ENCODE results near the gene PARP12. TPM values are rescaled to one million over a fixed set of nuclear protein-coding genes. Genes with fewer than 3 reads are reported as not detected.

Gene PARP12
- total RNA-seq, 1 donor: 14.0 TPM

DNA sequence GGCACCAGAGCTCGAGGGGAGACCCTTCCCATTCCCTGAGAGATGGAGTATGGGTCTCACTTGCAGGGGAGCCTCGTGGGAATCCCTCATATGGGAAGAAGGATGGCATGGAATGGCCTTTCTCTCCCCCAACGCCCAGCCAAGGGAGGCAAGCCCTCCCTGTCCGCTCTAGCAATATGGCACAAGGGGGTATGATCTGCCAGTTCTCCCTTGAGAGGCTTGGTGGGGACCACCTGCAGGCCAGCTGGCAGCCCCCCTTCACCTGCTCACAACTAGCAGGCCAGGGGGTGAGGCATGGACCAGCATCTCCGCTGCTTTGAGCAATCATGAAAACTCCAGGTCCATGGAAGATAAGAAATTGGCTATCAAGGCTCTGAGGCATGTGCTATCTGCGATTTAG is 70.8 kb downstream of the PARP12 start:
- H3K4me3 ChIP-seq (ENCODE audit: low read depth, low read length): no peak overlapping the region
- no peak for DNase-seq (ENCODE audit: low read depth)
- TF ChIP-seq, protein P1, sequence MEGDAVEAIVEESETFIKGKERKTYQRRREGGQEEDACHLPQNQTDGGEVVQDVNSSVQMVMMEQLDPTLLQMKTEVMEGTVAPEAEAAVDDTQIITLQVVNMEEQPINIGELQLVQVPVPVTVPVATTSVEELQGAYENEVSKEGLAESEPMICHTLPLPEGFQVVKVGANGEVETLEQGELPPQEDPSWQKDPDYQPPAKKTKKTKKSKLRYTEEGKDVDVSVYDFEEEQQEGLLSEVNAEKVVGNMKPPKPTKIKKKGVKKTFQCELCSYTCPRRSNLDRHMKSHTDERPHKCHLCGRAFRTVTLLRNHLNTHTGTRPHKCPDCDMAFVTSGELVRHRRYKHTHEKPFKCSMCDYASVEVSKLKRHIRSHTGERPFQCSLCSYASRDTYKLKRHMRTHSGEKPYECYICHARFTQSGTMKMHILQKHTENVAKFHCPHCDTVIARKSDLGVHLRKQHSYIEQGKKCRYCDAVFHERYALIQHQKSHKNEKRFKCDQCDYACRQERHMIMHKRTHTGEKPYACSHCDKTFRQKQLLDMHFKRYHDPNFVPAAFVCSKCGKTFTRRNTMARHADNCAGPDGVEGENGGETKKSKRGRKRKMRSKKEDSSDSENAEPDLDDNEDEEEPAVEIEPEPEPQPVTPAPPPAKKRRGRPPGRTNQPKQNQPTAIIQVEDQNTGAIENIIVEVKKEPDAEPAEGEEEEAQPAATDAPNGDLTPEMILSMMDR (IDR thresholded peaks at IDR 0.05; ENCODE audit: insufficient read depth, low read length): no peak

DNA sequence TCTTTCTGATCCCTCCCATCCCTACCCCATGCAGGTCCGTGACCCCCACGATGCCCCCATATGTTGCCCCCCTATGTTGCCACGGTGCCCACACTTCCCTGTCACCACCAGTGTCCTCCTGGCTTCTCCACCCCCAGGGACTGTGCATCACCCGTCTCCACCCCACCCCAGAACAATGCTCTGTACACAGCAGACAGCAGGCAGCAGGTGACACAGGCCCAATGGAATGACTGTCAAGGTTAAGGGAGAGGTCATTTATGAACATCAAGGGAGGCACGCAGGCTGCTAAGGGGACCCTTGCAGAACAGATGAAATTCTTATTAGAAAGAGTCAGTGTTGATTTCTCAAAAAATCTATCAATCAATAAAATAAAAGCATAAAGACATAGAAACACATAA is 71.5 kb downstream of the PARP12 start:
- no peak for DNase-seq (ENCODE audit: low read depth)
- TF ChIP-seq, protein P1 (IDR thresholded peaks at IDR 0.05; ENCODE audit: insufficient read depth, low read length): no peak
- no peak overlapping the region for H3K4me3 ChIP-seq (ENCODE audit: low read depth, low read length)

DNA sequence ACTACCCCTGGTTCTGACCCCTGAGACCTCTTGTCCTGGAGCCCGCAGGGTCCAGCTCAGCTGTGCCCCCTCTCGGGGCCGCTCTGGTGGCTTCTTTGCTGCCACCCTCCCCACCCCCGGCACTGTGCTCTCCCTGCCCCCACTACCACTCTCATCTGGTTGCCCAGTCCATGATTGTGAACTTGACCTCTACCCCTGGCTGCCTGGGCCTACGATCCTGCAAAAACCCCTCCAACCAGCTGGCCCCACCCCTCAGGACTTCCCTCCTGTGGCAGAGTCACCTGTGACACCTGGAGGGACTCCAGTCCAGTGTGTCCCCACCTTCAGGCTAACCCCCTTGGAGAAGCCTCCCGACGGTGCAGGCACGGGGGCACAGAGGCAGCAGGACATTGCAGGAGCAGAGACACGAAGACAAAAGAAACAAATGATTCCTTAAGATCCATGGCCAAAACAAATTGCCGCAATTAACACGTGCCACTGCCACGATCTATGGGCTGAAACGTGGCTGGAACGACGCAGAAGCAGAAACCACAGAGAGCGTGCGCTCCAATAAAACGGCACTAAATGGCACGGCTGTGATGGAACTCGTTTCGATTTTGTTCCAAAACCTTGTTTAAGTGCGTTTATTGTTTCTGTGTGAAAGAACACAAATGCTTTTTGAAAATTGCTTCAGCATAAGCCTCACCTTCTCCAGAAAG is 72.0 kb downstream of the PARP12 start:
- no peak for DNase-seq (ENCODE audit: low read depth)
- TF ChIP-seq, protein P1 (IDR thresholded peaks at IDR 0.05; ENCODE audit: insufficient read depth, low read length): no peak

DNA sequence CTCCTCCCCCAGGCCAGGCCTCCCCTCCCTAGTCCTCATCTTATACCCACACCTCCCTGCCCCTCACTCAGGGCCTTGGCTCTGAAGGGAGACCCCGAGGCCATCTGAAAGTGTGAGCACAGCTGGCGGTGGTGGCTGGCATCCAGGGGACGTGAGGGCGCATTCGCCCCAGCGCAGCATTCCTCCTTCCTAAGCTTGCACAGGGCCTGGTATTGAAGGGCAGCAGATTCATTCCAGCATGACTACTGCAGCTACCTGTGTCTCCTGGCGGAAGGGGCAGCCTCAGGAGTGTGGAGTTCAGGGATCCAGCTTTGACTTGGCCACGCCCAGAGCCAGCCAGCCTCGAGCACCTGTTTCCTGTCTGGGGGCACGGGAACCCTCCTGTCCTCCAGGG is 72.6 kb downstream of the PARP12 start:
- TF ChIP-seq, protein P1 (IDR thresholded peaks at IDR 0.05; ENCODE audit: insufficient read depth, low read length): no peak

More for the DNA sequence above, 72.0 kb downstream of the PARP12 start:
- no peak overlapping the region for H3K4me3 ChIP-seq (ENCODE audit: low read depth, low read length)

DNA sequence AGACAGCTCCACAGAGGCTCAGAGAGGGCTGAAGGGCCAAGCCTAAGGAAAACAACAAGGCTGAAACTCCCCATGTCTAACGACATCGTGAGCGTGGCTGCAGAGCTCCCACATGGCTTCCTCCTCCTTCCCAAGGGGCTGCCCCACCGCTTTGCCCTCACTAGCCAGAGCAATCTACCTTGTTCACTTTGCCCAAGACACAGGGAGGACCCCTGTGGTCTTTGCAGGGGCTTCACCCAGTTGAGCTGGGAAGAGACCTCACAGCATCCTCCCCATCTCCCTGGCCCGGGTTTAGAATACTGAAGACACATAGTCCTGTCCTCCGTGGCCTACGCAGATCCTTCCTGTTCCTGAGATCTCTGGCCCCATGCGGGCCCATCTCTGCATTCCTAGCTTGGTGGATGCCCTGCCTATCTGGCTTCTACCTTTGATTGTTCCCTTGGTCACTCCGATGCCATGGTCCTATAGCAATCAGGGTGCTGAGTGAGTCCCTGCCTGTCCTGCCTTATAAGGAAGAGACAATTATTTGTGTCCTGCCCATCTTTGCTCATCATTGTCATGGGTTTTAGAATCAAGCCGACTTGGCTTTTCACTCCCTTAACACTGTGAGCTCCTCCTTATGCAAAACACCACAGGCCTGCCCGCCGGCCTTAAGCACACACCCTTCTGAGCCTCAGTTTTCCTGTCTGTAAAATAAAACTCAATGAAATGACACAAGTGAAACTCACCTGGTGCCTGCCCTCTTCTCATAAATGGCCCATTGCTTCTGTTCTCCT is 73.2 kb downstream of the PARP12 start:
- DNase-seq (ENCODE audit: low read depth): no peak
- TF ChIP-seq, protein P1 (IDR thresholded peaks at IDR 0.05; ENCODE audit: insufficient read depth, low read length): no peak
- H3K4me3 ChIP-seq (ENCODE audit: low read depth, low read length): no peak overlapping the region

More for the DNA sequence above, 72.6 kb downstream of the PARP12 start:
- no peak overlapping the region for H3K4me3 ChIP-seq (ENCODE audit: low read depth, low read length)
- no peak for DNase-seq (ENCODE audit: low read depth)

DNA sequence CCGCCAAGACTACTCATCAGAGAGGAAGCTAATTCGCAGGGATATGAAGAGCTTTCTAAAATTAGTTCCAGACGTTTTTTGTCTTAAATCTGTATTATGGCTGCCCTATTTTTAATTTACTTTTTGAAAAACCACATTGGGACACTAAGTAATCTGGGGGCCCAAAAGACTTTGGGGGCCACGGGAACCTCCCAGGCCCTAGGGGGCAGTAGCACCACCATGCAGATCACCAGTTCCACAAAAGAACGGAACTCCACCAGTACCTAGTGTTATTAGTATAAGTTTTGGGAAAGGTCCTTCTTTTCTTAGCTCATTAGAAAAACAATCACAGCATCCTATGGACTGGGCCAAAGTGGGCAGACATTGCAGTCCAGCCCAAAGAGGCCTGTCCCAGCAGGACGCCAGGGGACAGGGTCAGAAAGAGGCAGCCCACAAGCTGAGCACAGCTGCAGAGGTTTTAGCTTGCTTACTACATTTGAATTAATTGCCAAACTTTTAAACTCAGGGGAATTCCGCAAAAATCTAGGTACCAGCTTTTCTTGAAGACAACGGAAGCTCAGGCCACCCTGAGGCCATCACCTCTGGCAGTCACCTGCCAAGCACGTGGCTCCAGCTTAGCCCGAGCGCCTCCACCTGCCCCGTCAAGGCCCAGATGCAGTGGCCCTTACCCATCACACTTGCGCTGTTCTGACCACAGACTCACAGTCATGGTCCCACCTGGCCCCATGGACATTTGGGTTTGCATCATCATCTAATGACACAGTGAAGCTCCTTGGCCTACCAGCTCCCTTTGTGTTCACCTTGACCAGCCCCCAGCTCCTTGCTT is 74.8 kb downstream of the PARP12 start:
- DNase-seq (ENCODE audit: low read depth): no peak
- TF ChIP-seq, protein P1 (IDR thresholded peaks at IDR 0.05; ENCODE audit: insufficient read depth, low read length): no peak

More for the DNA sequence above, 74.8 kb downstream of the PARP12 start:
- no peak overlapping the region for H3K4me3 ChIP-seq (ENCODE audit: low read depth, low read length)
